CD4-positive, alpha-beta T cell treated with Interleukin-6 for 4 hours (primary cell): ENCODE measurements around the gene IL1R1.
"Not testable (repeated sequence)": the region's sequence is repeated elsewhere in the genome, so short reads cannot be mapped to it uniquely, and the experiment has no call there.

ENCODE experiments used
- DNase-seq: peaks from one replicate; pipeline ENCODE4 v3.0.0-alpha.2; 2020; ENCODE audit warnings: mixed read lengths

Gene IL1R1

DNA sequence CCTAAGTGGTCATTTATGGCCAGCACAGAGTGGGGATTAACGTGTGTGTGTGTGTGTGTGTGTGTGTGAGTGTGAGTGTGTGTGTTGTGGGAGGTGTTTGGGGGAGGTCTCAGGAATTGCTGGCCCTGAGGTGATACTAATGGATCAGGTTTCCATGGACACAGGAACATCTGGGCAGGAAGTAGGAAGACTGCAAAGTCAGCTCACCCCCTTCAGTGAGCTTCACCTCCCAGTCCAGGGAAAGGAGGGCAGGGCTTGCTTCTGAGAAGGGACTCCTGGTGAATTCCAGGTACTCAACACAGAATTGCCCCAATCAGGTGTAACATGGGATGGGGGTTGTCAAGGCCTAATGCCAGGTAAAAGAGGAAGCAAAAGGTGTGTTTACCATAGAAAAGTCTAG, 30.3 kb upstream of the IL1R1 start:
- no peak for DNase-seq

DNA sequence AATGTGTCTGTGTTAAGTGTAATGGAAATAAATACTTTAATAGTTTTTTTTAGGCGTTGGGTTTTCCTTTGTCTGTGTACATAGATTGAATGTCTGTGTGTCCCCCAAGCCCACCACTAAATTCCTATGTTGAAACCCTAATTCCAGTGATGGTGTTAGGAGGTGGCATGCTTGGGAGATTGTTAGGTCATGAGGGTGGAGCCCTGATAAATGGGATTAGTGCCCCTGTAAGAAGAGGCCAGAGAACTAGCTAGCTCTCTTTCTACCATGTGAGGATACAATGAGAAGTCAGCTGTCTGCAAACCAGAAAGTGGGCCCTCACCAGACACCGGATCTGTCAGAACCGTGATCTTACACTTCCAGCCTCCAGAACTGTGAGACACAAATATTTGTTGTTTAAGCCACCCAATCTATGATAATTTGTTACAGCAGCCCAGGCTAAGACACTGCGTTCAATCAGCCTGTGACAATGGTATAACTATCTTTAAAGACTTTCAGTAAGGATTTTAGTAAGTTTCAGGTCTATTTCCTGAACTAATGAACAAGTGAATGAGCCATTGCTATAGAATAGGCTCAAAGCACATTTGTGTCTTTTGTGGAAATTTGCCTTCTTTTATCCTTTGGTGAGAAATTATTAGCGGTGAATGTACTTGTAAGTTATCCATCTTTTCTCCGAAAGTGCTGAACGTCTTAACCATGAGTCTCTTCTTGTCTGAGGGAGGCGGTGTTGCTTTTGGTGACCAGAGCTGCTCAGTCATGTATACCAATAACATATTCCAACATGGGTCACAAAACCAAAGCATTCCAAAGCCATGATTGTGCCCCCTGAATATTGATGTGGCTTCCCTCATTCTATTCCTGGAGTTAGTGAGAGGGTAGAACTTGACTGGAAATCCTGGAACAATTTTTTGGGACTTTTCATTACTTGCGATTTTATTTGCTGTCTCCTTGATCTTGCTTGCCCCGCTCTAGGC, 29.6 kb upstream of the IL1R1 start:
- DNase-seq = no peak

DNA sequence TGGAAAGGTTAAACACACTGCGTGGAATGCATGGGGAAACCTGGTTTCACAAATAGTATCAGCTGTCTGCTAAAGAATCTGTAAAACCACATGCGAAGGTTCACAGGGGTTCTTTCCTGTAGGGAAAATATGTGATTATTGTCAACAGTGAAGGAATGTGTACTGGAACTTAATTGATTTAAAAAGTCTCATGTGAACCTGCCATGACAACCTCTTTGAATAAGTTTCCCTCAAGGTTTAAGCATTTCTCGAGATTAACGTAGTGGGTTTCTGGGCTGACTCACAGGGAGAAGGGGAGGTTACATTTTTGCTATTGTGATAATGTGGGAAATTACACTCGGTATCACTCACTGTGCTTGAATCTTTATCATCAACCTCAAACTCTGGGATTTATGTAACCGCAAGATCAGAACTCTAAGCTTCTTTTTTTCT, 28.2 kb upstream of the IL1R1 start:
- no peak for DNase-seq

DNA sequence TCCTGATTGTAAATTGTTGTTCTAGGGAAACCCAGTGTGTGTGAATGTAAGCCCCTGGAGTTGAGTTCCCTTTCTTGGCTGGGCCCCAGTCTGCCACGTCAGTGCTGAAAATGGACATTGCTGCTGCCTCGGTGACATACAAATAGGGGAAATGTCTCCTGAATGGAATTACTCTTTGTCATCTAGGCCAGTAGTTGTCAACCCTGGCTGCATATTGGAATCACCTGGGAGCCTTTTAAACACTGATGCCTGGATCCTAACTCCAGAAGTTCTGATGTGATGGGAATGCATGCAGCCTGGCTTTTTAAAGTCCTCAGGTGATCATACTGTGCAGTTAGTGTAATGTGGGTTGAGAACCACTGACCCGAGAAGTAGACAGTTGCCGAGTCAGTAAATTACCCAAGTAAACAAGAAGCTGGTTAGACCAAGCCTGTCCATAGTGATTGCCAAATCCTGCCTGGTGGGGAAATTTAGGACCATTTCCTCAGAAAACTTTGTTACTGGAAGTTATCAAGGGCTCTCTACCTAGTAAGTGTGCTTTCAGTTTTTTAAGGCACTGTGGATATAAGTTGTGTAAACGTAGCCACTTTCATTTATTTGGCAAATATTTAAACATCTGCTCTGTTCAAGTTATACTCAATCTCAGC, 27.6 kb upstream of the IL1R1 start:
- DNase-seq = no peak

DNA sequence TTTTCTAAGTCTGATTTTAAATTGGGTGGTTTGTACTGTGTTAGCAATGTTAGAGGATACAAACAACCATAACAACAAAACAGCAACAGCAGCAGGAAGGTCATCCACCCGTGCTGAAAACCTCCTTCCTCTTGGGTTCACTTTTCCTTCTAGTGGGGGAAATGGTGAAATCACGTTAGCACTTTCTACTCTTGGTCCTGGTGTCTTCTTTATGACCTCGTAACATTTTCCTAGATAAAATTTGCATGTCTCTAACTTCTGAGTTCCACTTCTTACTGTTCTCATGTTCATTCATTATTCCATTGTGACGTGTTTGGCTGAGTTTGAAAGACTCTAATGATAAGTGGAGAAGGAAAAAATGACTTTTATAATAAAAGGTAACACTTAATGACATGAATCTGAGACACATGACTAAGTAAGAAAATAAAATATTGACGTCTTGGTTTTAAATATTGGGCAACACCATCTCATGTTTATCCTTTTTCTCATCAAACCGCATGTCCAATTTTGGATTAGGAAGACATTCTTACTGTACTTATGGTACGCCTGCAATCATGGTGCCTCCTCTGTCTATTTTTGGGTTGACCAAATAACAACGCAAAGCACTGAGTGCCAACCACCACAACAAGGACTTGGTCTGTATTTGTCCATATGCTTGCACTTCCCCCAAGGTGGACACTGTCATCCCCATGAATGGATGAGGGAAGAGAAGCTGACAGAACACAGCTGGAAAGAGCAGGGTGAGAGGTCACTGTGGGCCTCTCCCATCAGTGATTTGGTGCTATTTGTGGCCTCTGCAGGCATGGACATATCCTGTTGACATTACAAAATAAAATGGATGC, 25.7 kb upstream of the IL1R1 start:
- no peak for DNase-seq

DNA sequence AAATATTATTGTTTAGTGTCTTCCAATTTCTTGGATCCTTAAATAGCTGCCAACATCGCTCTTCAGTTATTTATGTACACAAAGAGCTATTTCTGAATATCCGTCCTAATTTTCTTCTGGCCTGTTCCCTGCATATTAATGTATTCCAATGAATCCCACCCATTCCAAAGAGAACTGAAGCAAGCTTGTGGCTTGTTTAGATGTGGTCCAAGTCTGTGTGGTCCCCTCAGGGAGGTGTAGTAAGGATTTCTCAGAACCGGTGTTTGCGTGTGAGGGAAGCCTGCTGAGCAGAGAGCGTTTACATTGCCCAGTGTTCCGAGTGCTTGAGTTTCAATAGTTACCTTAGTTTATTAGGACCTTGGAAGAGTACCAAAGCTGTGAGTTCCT, 25.1 kb upstream of the IL1R1 start:
- no peak for DNase-seq

DNA sequence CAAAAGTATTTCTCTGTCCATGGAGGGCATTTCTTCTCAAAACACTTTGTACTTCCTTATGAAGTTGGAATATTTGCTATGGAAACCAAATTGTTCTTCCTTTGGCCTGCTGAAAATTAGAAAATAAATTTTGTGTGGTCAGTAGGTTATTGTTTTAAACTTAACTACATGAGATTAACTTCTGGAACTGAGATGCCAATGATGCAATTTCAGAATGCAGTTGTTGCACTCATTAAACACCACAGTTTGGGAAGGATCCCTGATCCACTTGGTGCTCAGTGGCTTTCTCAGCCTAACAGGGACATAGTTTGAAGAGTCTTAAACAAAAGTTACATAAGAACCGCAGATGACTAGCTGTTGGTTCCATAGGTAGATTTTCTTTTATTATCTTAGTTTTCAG, 23.3 kb upstream of the IL1R1 start:
- DNase-seq = no peak

DNA sequence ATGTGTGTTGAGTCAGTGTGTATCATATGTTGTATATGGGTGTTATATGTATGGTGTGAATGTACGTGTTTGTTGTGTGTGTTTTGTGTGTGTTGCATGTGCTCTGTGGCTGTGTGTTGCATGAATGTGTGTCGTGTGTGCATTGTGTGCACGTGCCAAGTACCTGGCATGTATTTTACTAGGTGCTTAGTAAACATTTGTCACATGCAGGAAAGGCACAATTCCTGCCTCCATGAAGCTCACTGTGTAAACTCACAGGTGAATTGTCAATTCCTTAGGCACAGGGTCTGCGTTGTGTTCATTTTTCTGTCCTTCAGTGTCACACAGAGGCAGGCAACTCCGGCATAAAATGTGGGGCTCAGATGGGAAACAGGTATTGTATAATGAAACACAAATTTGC, 22.3 kb upstream of the IL1R1 start:
- no peak for DNase-seq

DNA sequence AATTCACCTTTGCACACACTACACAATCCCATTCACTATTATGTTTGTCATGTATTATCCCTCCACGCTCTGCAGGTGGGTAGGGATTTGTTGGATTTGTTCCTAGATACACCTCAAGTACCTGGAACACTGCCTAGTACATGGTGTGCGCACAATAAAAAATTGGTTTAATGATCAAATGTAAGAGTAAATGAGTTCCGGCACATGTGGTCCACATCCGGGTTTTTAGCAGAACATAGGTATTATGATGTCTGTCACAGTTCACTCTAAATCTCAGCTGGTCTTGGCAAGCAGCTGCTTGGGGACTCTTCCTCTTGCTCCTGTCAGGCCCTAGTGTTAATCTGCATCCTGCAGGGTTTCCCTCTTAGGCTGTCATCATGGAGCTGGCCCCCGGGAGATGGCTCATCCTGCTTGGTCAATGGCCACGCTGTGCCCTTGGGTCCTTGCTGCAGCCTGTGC, 21.8 kb upstream of the IL1R1 start:
- no peak for DNase-seq

DNA sequence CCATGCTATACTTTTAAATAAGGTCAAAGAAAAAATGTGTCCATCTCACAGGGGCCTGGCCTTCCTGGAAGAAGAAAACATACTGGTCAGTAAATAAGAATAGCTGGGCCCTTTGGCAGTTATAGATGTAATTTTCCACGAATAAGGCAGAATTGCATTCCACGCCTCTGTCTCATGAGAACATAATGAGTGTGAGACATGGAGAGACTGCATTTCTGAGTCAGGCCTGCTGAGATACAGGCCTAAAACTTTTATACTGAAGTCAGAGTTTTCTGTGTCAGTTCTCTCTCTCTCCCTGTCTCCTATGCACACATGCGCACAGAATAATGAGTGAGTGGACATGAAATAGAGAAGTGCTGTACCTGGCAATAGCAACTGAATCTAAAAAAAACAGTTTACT, 20.4 kb upstream of the IL1R1 start:
- no peak for DNase-seq

DNA sequence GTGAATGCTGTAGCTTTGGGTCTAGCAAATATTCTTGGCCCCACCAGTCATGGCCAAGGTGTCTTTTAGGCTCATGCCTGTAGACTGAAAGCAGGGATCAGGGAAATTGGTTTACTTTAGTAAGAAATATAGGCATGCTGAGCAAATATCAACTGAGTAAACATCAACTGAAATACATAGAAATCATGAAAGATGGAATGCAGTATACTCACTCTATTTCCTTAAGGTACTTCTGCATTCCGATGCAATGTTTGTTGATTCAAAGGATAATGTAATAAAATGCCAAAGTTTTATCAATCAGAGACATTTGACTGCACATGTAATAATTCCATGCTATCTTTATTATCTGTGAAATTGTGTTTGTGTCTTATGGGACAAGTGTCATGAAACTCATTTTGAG, 19.6 kb upstream of the IL1R1 start:
- DNase-seq = no peak

DNA sequence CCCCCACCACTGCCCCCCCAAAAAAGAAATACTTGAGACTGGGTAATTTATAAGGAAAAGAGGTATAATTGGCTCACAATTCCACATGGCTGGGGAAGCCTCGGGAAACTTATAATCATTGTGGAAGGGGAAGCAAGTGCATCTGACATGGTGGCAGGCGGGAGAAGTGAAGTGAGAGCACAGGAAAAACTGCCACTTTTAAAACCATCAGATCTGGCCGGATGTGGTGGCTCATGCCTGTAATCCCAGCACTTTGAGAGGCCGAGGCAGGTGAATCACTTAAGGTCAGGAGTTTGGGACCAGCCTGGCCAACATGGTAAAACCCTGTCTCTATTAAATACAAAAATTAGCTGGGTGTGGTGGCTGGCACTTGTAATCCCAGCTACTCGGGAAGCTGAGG, 18.1 kb upstream of the IL1R1 start:
- DNase-seq = not testable (repeated sequence)

DNA sequence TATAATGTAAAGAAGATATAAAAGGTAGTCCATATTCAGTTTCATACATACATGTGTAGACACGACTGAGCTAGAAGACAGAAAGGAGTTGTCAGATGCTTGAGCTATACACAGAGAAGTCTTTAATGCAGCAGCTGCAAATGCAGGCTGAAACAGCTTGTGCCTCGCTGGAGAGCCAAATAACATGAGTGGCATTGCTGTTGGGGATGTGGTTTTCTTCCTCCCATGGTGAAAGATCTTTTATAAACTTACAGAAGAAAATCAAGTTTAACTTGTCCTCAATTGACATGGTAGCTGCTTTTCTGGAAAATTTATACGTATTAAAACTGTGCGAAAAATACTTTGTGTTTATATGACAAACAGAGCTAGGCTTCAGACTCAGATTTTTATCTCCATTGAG, 16.4 kb upstream of the IL1R1 start:
- DNase-seq = no peak

DNA sequence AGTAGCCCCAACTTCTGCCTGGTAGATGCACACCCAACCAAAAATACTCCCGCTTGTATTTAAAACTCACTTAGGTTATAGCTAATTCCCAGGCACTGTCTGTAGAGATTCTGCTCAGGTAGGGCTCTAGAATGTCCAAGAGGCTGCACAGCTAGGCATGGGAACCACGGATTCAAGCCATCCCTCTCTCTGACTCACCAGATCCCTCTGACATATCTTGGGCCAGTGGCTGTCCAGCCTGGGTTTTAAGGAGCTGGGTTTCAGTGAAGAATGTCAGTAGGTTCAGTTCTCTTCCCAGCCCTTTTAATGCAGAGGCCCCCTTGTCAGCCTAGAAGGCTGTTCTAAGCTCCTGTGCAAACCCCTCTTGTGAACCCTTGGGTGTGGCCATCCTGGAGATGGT, 15.9 kb upstream of the IL1R1 start:
- no peak for DNase-seq

DNA sequence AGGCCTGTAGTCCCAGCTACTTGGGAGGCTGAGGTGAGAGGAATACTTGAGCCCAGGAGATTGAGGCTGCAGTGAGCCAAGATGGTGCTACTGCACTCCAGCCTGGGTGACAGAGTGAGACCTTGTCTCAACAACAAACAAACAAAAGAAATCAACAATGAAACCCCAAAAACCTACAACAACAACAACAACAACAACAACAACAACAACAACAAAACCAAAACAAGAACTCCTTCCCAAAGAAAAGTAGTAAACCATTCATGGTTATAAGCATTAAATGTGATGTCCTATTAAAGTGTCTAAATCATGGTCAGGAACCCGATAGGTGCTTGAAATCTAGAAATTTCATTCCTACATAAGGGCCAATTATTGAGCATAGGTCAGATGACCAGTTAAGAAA, 13.5 kb upstream of the IL1R1 start:
- DNase-seq = no peak

DNA sequence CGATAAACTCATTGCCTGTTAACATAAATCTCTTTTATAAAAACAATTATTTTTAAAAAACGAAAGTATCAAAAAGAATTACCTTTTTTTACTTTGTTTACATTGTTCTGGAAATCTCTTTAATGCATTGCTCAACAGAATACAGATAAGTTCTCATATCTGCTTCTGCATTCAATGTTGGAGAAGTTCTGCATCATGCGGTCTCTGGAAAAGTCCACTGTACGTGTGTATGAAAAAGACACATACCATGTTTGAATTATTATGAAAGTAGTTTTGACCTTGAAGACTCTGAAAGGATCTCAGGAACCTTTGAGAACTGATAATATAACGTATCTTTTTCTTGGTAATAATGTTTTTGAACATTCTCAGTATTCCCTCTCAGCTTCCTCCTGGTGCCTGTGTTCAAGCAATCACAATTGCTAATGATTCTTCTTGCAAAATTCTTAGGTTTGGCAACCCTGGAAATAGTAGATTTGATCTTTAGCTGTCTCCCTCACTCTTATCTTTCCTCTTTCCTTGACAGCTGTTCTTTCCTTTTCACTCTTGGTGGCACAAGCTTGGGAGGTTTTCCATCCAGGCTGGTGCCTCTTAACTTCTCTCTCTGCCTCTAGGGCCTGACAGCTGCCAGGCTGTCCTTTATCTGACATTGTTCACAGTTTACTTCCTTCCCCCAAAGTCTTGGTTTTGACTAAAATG, 12.4 kb upstream of the IL1R1 start:
- DNase-seq = no peak

DNA sequence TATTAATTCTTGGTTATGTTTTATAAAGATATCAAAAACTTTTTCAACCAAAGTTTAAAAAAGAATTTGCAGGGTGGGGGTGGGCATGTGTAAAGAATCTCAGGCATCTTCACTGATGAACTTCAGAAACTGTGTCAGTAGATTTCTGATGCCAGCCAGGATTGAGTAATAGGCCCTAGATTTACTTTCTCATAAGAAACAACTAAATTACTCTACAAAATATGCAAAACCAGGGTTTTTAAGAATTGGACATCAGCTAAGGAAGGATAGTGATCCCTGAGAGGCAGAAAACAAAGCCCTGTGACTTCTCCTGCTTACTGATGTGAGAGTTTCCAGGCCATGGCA, 11.9 kb upstream of the IL1R1 start:
- DNase-seq = no peak

DNA sequence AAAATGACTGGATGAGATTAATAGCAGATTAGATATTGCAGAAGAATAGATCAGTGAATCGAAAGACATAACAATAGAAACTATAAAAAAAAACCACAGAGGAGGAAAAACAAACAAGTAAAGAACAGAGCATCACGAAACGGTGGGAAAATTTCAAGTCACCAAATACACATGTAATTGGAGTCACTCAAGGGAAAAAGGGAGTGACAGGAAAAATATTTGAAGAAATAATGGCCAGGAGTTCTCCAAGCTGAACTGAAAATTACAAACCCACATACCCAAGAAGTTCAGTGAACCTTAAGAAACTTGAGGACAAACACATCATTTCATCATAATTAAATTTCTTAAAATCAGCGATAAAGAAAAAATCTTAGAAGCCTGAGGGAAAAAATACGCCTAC, 11.0 kb upstream of the IL1R1 start:
- no peak for DNase-seq

DNA sequence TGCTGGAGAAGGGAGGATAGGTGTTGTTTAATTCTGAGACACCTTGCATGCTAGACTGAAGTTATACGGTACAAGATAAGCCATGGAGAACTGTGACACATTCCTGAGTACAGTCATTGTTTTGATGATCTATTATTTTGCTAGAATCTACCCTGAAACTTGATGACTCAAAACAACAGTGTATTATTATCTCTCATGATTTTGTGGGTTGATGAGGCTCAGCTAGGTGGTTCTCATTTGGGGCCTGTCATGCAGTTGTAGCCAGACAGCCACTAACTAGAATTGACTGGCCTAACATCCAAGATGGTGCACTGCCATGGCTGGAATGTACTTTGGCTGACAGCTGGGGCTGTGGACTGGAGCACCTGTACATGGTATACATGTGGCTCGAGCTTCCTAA, 5.4 kb upstream of the IL1R1 start:
- DNase-seq = no peak

DNA sequence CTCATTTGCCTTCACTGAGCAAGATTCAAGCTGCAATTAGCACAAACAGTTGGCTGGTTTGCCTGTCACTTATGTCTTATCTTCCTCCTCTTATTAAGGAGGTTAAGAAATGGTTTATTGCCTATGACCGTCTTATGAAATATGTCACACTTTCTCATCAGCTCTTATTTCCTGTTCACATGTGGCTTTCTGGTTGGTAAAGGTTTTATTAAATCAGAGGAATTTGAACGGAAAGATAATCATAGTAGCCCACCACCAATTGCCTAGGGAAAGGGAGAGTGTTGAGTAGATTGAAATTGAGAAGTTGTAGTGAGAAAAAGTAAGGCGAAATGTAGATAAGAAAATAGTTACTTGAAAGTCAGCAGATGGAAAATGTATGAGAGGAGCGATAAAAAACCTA, 4.2 kb upstream of the IL1R1 start:
- no peak for DNase-seq

DNA sequence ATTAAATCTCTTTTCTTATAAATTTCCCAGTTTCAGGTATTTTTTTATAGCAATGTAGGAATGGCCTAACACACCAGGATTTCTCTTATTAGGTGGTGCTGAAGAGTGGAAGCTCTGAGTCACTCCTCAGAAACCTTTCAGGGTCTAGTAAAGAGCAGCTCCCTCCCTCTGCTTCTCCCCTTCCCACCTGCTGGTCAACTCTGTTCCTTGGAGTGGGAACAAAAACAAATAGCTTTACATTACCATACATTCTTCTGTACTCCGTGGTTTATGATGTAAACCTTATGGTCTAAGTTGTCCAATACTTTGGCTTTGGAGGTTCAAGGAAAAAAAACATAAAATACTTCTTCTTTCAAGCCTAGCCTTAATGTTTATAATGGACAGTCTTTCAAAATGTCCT, 2.7 kb upstream of the IL1R1 start:
- no peak for DNase-seq

DNA sequence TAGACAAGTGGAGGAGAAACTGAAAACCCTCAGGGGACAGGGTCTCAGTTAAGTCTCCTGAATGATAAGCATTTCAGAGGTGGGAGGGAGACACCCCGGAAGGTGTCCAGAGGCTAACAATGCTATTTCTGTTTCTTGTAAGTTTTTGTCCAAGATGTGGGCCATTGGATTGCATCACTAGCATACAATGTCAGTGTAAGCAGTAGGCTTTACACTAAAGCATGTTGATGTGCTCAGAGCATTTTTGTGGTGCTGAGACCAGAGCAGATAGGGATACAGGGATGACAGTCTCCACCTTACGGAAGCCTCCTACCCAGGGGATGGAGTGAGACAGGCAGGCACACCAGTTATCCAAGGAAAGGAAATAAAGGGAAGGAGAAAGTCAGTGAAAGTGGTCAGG, 2.2 kb upstream of the IL1R1 start:
- no peak for DNase-seq
